Measurements from ENCODE around the gene XRN2.

DNA sequence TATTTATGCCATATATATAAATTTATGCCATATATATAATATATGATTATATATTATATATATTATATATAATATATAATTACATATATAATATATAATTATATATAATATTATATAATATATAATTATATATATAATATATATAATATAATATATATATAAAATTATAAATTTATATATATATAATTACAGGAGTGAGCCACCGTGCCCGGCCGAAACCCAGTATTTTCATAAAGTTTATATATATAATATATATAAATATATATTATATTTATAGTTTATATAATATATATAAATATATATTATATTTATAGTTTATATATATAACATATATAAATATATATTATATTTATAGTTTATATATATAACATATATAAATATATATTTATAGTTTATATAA lies 62.6 kb downstream of the XRN2 start:
- TF ChIP-seq, protein P1, sequence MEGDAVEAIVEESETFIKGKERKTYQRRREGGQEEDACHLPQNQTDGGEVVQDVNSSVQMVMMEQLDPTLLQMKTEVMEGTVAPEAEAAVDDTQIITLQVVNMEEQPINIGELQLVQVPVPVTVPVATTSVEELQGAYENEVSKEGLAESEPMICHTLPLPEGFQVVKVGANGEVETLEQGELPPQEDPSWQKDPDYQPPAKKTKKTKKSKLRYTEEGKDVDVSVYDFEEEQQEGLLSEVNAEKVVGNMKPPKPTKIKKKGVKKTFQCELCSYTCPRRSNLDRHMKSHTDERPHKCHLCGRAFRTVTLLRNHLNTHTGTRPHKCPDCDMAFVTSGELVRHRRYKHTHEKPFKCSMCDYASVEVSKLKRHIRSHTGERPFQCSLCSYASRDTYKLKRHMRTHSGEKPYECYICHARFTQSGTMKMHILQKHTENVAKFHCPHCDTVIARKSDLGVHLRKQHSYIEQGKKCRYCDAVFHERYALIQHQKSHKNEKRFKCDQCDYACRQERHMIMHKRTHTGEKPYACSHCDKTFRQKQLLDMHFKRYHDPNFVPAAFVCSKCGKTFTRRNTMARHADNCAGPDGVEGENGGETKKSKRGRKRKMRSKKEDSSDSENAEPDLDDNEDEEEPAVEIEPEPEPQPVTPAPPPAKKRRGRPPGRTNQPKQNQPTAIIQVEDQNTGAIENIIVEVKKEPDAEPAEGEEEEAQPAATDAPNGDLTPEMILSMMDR (IDR thresholded peaks at IDR 0.05 in 8 of 11, conservative IDR thresholded peaks at IDR 0.05 in 3 of 11), result no peak
- TF ChIP-seq POLR2A (IDR thresholded peaks at IDR 0.05) (no peak), POLR2AphosphoS5 (IDR thresholded peaks at IDR 0.05) (no peak)
